ENCODE measurements around the gene EPG5. TPM values are rescaled to one million over a fixed set of nuclear protein-coding genes. Genes with fewer than 3 reads are reported as not detected.

The EPG5 gene
- total and polyA plus RNA-seq, 2 donors from 2014 or later, result 4.8 to 32.5 TPM

GRCh38 chr18:45939236-45939635 is 27.9 kb downstream of the EPG5 start:
- no peak for FAIRE-seq
- Histone ChIP-seq H3K4me3 (ENCODE audit: low read length in 3 of 3) (no peak overlapping the region), H3K36me3 (ENCODE audit: control insufficient read depth in 2 of 3, insufficient read depth in 3 of 3, low read length in 3 of 3) (peaks cover 4 to 36% (median 31%) of the 10 kb centered on the region in 3 donors), H3K9me3 (ENCODE audit: control insufficient read depth in 2 of 3, insufficient read depth in 1 of 3, low read length in 3 of 3) (no peaks in the 10 kb centered on the region), H3K4me1 (ENCODE audit: control insufficient read depth in 2 of 3, insufficient read depth in 2 of 3, low read depth in 1 of 3, low read length in 3 of 3) (no peaks in the 10 kb centered on the region), H3K9ac (ENCODE audit: low read length in 3 of 3) (no peak overlapping the region), H3K27me3 (ENCODE audit: control insufficient read depth, insufficient read depth, low read length) (no peaks in the 10 kb centered on the region), H3K27ac (ENCODE audit: low read depth in 2 of 2, low read length in 2 of 2) (no peak overlapping the region)
- no peak for TF ChIP-seq CTCF (IDR thresholded peaks at IDR 0.05; ENCODE audit: borderline replicate concordance, extremely low read depth, insufficient read depth)
- no peak for DNase-seq
- intact Hi-C loops (cut with DNase I), result no loop called here

GRCh38 chr18:45938488-45938935 is 28.6 kb downstream of the EPG5 start:
- TF ChIP-seq CTCF (IDR thresholded peaks at IDR 0.05; ENCODE audit: borderline replicate concordance, extremely low read depth, insufficient read depth), result no peak
- no peak overlapping the region for H3K27ac ChIP-seq (ENCODE audit: low read depth in 2 of 2, low read length in 2 of 2)
- no peak for FAIRE-seq
- H3K9ac ChIP-seq (ENCODE audit: low read length in 3 of 3), result no peak overlapping the region
- intact Hi-C loops (cut with DNase I), result no loop called here
- no peak overlapping the region for H3K4me3 ChIP-seq (ENCODE audit: low read length in 3 of 3)
- H3K4me1 ChIP-seq (ENCODE audit: control insufficient read depth in 2 of 3, insufficient read depth in 2 of 3, low read depth in 1 of 3, low read length in 3 of 3), result no peaks in the 10 kb centered on the region
- H3K9me3 ChIP-seq (ENCODE audit: control insufficient read depth in 2 of 3, insufficient read depth in 1 of 3, low read length in 3 of 3), result no peaks in the 10 kb centered on the region
- no peak for DNase-seq
- no peaks in the 10 kb centered on the region for H3K27me3 ChIP-seq (ENCODE audit: control insufficient read depth, insufficient read depth, low read length)
- H3K36me3 ChIP-seq (ENCODE audit: control insufficient read depth in 2 of 3, insufficient read depth in 3 of 3, low read length in 3 of 3), result peaks cover 4 to 31% (median 27%) of the 10 kb centered on the region in 3 donors

- peaks cover 3 to 28% (median 21%) of the 10 kb centered on the region in 3 donors for H3K36me3 ChIP-seq (ENCODE audit: control insufficient read depth in 2 of 3, insufficient read depth in 3 of 3, low read length in 3 of 3)
Observed at GRCh38 chr18:45935591-45936335, 31.4 kb downstream of the EPG5 start.

More at GRCh38 chr18:45935591-45936335, 31.4 kb downstream of the EPG5 start:
- Histone ChIP-seq H3K4me1 (ENCODE audit: control insufficient read depth in 2 of 3, insufficient read depth in 2 of 3, low read depth in 1 of 3, low read length in 3 of 3) (no peaks in the 10 kb centered on the region), H3K27me3 (ENCODE audit: control insufficient read depth, insufficient read depth, low read length) (no peaks in the 10 kb centered on the region), H3K4me3 (ENCODE audit: low read length in 3 of 3) (no peak overlapping the region), H3K9me3 (ENCODE audit: control insufficient read depth in 2 of 3, insufficient read depth in 1 of 3, low read length in 3 of 3) (no peaks in the 10 kb centered on the region), H3K9ac (ENCODE audit: low read length in 3 of 3) (no peak overlapping the region), H3K27ac (ENCODE audit: low read depth in 2 of 2, low read length in 2 of 2) (no peak overlapping the region)
- no peak for FAIRE-seq
- DNase-seq, result no peak
- no peak for TF ChIP-seq CTCF (IDR thresholded peaks at IDR 0.05; ENCODE audit: borderline replicate concordance, extremely low read depth, insufficient read depth)
- intact Hi-C loops (cut with DNase I), result no loop called here

Measured in kidney (tissue), 14 donors.